GM10266 (cell line): ENCODE results near the gene STX18.

Source experiments
- DNase-seq: peaks from one replicate; pipeline ENCODE4 v3.0.0; 2012; ENCODE audit errors: extremely low spot score
- CTCF ChIP-seq: IDR thresholded peaks from 2 replicates; pipeline ENCODE4 v1.5.1; 2012; ENCODE audit warnings: mild to moderate bottlenecking, low read depth; ENCODE audit not compliant: control insufficient read depth, insufficient read depth; ENCODE audit errors: missing control alignments

The STX18 gene

GRCh38 chr4:4439782-4440181 is 102.1 kb downstream of the STX18 start:
- TF ChIP-seq CTCF: no peak
- DNase-seq: no peak

- no peak for DNase-seq
- TF ChIP-seq CTCF: no peak
These were observed 103.0 kb downstream of the STX18 start for GRCh38 chr4:4438891-4439290.

- DNase-seq: no peak
- TF ChIP-seq CTCF: no peak
These were observed 103.9 kb downstream of the STX18 start for GRCh38 chr4:4437798-4438470.

- TF ChIP-seq CTCF: no peak
- DNase-seq: no peak
These were observed 105.5 kb downstream of the STX18 start for GRCh38 chr4:4436244-4436823.

GRCh38 chr4:4433941-4434340 is 107.9 kb downstream of the STX18 start:
- no peak for DNase-seq
- TF ChIP-seq CTCF: no peak

- no peak for TF ChIP-seq CTCF
- DNase-seq: no peak
These were observed 109.3 kb downstream of the STX18 start for GRCh38 chr4:4432341-4433125.

GRCh38 chr4:4430492-4431195 is 111.2 kb downstream of the STX18 start:
- peak; percentile 66 for TF ChIP-seq CTCF

More at GRCh38 chr4:4430492-4431195, 111.2 kb downstream of the STX18 start:
- peak; percentile 50 for DNase-seq
